HepG2 (cell line): Measurements from ENCODE around the gene PROSER1. TPM values are rescaled to one million over a fixed set of nuclear protein-coding genes. Genes with fewer than 3 reads are reported as not detected.

ENCODE experiments used
- ATAC-seq: fragments of 200-7000 bp; cut with Tn5 transposase; 3 replicates; pipeline ENCODE4 v1.9.1; 2020; ENCODE audit warnings: mild to moderate bottlenecking, moderate library complexity
- BruUV-seq: library from RNA; stranded (reverse); fragments of 400-500 nt; replicated peaks from 2 replicates; lab custom pipeline; 2021; lab: Mats Ljungman, UMichigan
- CTCF ChIA-PET: fragments of 300-600 bp; formaldehyde crosslinking; extraction: SDS; loops from one replicate; lab custom pipeline; 2021; ENCODE audit warnings: low total read pairs, inconsistent platforms, low intra/inter-chr PET ratio; lab: Yijun Ruan, JAX
- POLR2A ChIA-PET: fragments of 350-600 bp; sonication (Branson Sonifier 250); formaldehyde crosslinking; loops from one replicate; lab custom pipeline; 2020; ENCODE audit warnings: antibody characterized with exemption, inconsistent platforms; lab: Yijun Ruan, JAX
- DNase-seq: peaks from one replicate; pipeline ENCODE4 v3.0.0-alpha.2; 2015; ENCODE audit warnings: low spot score
- FAIRE-seq: peaks from 3 replicates; lab custom pipeline; 2011; peaks lifted over from hg19 to GRCh38; lab: Jason Lieb, UNC
- H2AFZ ChIP-seq: one replicate; pipeline ENCODE4 v1.6.1; 2011; ENCODE audit warnings: low read length, inconsistent platforms
- H3K27ac ChIP-seq: fragments of 300-600 bp; 3 replicates; pipeline ENCODE4 v1.8.0; 2011; ENCODE audit warnings: mixed run types, mild to moderate bottlenecking, mixed read lengths, low read length, inconsistent platforms; ENCODE audit not compliant: insufficient read depth; ENCODE audit errors: extremely low read length
- H3K27me3 ChIP-seq, 2 experiments: fragments of 200-600 bp in 1 of 2; 2 replicates in 1 of 2; 3 replicates in 1 of 2; pipeline versions ENCODE4 v1.6.0 to v1.8.0; 2011; ENCODE audit warnings: low read length in 2 of 2, mild to moderate bottlenecking in 2 of 2, moderate library complexity in 2 of 2, inconsistent platforms in 1 of 2; ENCODE audit not compliant: insufficient read depth in 2 of 2, control insufficient read depth in 1 of 2
- H3K36me3 ChIP-seq, 2 experiments: fragments of 200-600 bp in 1 of 2; replicated peaks in 1 of 2; 2 replicates in 1 of 2; 3 replicates in 1 of 2; pipeline versions ENCODE4 v1.5.1 to v1.8.0; 2011; ENCODE audit warnings: low read length in 2 of 2, inconsistent platforms in 1 of 2; ENCODE audit not compliant: insufficient read depth in 2 of 2, control insufficient read depth in 1 of 2
- H3K4me1 ChIP-seq: 2 replicates; pipeline ENCODE4 v1.5.1; 2012; ENCODE audit warnings: low read length, inconsistent platforms; ENCODE audit not compliant: insufficient read depth
- H3K4me2 ChIP-seq: 2 replicates; pipeline ENCODE4 v1.6.0; 2011; ENCODE audit warnings: low read depth, low read length, inconsistent platforms
- H3K4me3 ChIP-seq, 3 experiments: fragments of 200-600 bp in 1 of 3; sonication (generic), shearing (Covaris generic) in 1 of 3; replicated peaks in 1 of 3; 2 replicates each; pipeline ENCODE4 v1.5.1; 2011 to 2016; ENCODE audit warnings: low read length in 3 of 3, inconsistent platforms in 2 of 3, low read depth in 2 of 3, mild to moderate bottlenecking in 2 of 3, control low read depth in 1 of 3, mixed read lengths in 1 of 3; ENCODE audit not compliant: insufficient read depth in 1 of 3
- H3K79me2 ChIP-seq: one replicate; pipeline ENCODE4 v1.6.1; 2011; ENCODE audit warnings: low read length, inconsistent platforms; ENCODE audit not compliant: insufficient read depth
- H3K9ac ChIP-seq: 2 replicates; pipeline ENCODE4 v1.6.0; 2011; ENCODE audit warnings: mild to moderate bottlenecking, low read depth, low read length, inconsistent platforms; ENCODE audit not compliant: insufficient read depth
- H3K9me3 ChIP-seq: 2 replicates; pipeline ENCODE4 v1.5.1; 2012; ENCODE audit warnings: mild to moderate bottlenecking, low read length
- H4K20me1 ChIP-seq: 2 replicates; pipeline ENCODE4 v1.6.0; 2011; ENCODE audit warnings: inconsistent platforms, mild to moderate bottlenecking, low read length, moderate library complexity; ENCODE audit not compliant: insufficient read depth
- BCLAF1 ChIP-seq: fragments of 450-650 bp; IDR thresholded peaks from 2 replicates; pipeline ENCODE4 v1.6.1; 2017; ENCODE audit warnings: mild to moderate bottlenecking
- GPN1 ChIP-seq: sonication (generic); formaldehyde crosslinking; IDR thresholded peaks from 2 replicates; pipeline ENCODE4 v1.5.1; 2020; ENCODE audit warnings: missing genetic modification reagents, borderline replicate concordance
- KDM2A ChIP-seq: sonication (generic); formaldehyde crosslinking; IDR thresholded peaks from 2 replicates; pipeline ENCODE4 v1.4.0; 2020; ENCODE audit warnings: low read depth, missing genetic modification reagents, borderline replicate concordance
- NBN ChIP-seq: fragments of 450-650 bp; conservative IDR thresholded peaks from 2 replicates; pipeline ENCODE4 v1.6.1; 2017
- NR0B2 ChIP-seq: sonication (generic); formaldehyde crosslinking; IDR thresholded peaks from 2 replicates; pipeline ENCODE4 v1.4.0; 2020; ENCODE audit warnings: mild to moderate bottlenecking, missing genetic modification reagents
- SCMH1 ChIP-seq: sonication (generic); formaldehyde crosslinking; IDR thresholded peaks from 2 replicates; pipeline ENCODE4 v1.9.0; 2021; ENCODE audit warnings: missing genetic modification reagents, mild to moderate bottlenecking, borderline replicate concordance
- ZBTB20 ChIP-seq: sonication (generic); formaldehyde crosslinking; IDR thresholded peaks from 2 replicates; pipeline ENCODE4 v1.8.1; 2023; ENCODE audit warnings: missing genetic modification reagents, low read depth, mild to moderate bottlenecking, borderline replicate concordance
- ZFY ChIP-seq: sonication (generic); formaldehyde crosslinking; IDR thresholded peaks from 2 replicates; pipeline ENCODE4 v1.4.0; 2020; ENCODE audit warnings: missing genetic modification reagents
- ZNF317 ChIP-seq: sonication (generic); formaldehyde crosslinking; IDR thresholded peaks from 2 replicates; pipeline ENCODE4 v1.5.0; 2020; ENCODE audit warnings: mild to moderate bottlenecking, missing genetic modification reagents
- ZNF503 ChIP-seq: sonication (generic); formaldehyde crosslinking; IDR thresholded peaks from 2 replicates; pipeline ENCODE4 v1.4.0; 2020; ENCODE audit warnings: missing genetic modification reagents
- WGBS: methylation state at CpG from one replicate; pipeline ENCODE4 v1.1.6; 2017; ENCODE audit warnings: low lambda C conversion rate; 5-methylcytosine and 5-hydroxymethylcytosine counted together
- in situ Hi-C: cut with HindIII; loops from 2 replicates; pipeline ENCODE4 v1.10.0; 2017; ENCODE audit warnings: low pct_unique_long_range_greater_than_20kb; ENCODE audit not compliant: extremely low pct_ligation_motif_present
- intact Hi-C: fragments of 100-400 bp; cut with micrococcal nuclease; formaldehyde crosslinking; loops from one replicate; pipeline ENCODE4 v1.10.0; 2022; ENCODE audit not compliant: unreplicated experiment
- polyA plus RNA-seq, 8 experiments: library from polyadenylated mRNA; depleted of rRNA in 3 of 8; stranded (reverse) in 7 of 8; unstranded in 1 of 8; fragments of >200 nt; fragmentation: Illumina TruSeq in 4 of 8; extraction: Trizol in 4 of 8; gene quantifications; 2 replicates each; pipeline versions ENCODE4 v1.2.1 to v1.2.3, GENCODE V29; 2011 to 2016; ENCODE audit warnings: low read depth in 4 of 8, missing spikeins in 1 of 8, mixed read lengths in 1 of 8; ENCODE audit not compliant: insufficient read depth in 1 of 8
- total RNA-seq, 5 experiments: library from RNA; depleted of rRNA; stranded (reverse); fragments of >200 nt; fragmentation: Illumina TruSeq; extraction: Trizol; gene quantifications; 2 replicates each; pipeline ENCODE4 v1.2.3, GENCODE V29; 2016; ENCODE audit warnings: low read depth in 1 of 5

The PROSER1 gene
- total and polyA plus RNA-seq, 2 of the 13 experiments (the other 11 are each of a cell fraction or from before 2014, with no cell fraction given) = 11.4 to 17.2 TPM

GRCh38 chr13:39023316-39023715 is 14.6 kb downstream of the PROSER1 start:
- ChIA-PET CTCF (no interaction called here), POLR2A (no interaction called here)
- no peak overlapping the region for H2AFZ ChIP-seq
- no peak overlapping the region for H3K4me2 ChIP-seq
- no peak for ATAC-seq
- no peaks in the 10 kb centered on the region for H3K4me1 ChIP-seq
- no peak overlapping the region for H3K9ac ChIP-seq
- H3K27ac ChIP-seq = no peak overlapping the region
- FAIRE-seq = no peak
- H3K36me3 ChIP-seq = peaks cover 7 to 57% of the 10 kb centered on the region in 2 experiments; a peak in 4 of 5 replicates
- no peaks in the 10 kb centered on the region for H3K27me3 ChIP-seq
- no peak overlapping the region for H3K4me3 ChIP-seq
- intact Hi-C loops (no loop called here), in situ Hi-C loops (no loop called here)
- H4K20me1 ChIP-seq = no peaks in the 10 kb centered on the region
- no peak for TF ChIP-seq ZNF317 (CRISPR knock-in tag)
- no peak for TF ChIP-seq ZFY (CRISPR knock-in tag)
- no peak for TF ChIP-seq ZBTB20 (CRISPR knock-in tag)
- no peak for TF ChIP-seq NR0B2 (CRISPR knock-in tag)
- no peak for TF ChIP-seq KDM2A (CRISPR knock-in tag)
- no peak for TF ChIP-seq GPN1 (CRISPR knock-in tag)
- TF ChIP-seq ZNF503 (CRISPR knock-in tag) = no peak
- TF ChIP-seq SCMH1 (CRISPR knock-in tag) = no peak
- TF ChIP-seq NBN = no peak
- TF ChIP-seq BCLAF1 = no peak
- 99% methylated on average over 2 of the region's 2 CpGs for WGBS
- no peak for DNase-seq
- no peaks in the 10 kb centered on the region for H3K9me3 ChIP-seq
- no peaks in the 10 kb centered on the region for H3K79me2 ChIP-seq
- no TSS peak for BruUV-seq
